ENCODE measurements around the gene DPCD.

DPCD gene

GRCh38 chr10:101565370-101565900 lies 22.7 kb upstream of the DPCD start:
- Histone ChIP-seq H3K4me1 (ENCODE audit: control insufficient read depth in 2 of 2, insufficient read depth in 1 of 2, low read depth in 1 of 2, low read length in 2 of 2) (peaks cover 2 to 13% of the 10 kb centered on the region in 2 donors), H3K4me3 (ENCODE audit: low read length in 2 of 2) (no peak overlapping the region), H2AK5ac (ENCODE audit: low read depth, low read length) (no peak overlapping the region), H3K27ac (replicated peaks; ENCODE audit: low read length) (no peak overlapping the region), H2BK120ac (ENCODE audit: low read depth, low read length) (no peak overlapping the region), H2AFZ (ENCODE audit: low read length) (no peak overlapping the region), H3K23ac (ENCODE audit: low read depth, low read length, poor library complexity) (no peak overlapping the region), H3K36me3 (replicated peaks in 1 of 2; ENCODE audit: control insufficient read depth in 2 of 2, insufficient read depth in 2 of 2, low read length in 2 of 2) (no peaks in the 10 kb centered on the region), H3K4ac (ENCODE audit: low read length) (no peak overlapping the region), H3K4me2 (ENCODE audit: insufficient read depth, low read length, poor library complexity, severe bottlenecking) (no peak overlapping the region), H3K27me3 (ENCODE audit: control insufficient read depth in 3 of 3, insufficient read depth in 3 of 3, low read depth in 1 of 3, low read length in 3 of 3) (peaks cover 0 to 77% (median 36%) of the 10 kb centered on the region in 3 experiments), H3K79me1 (ENCODE audit: low read depth, low read length) (no peaks in the 10 kb centered on the region), H4K91ac (ENCODE audit: low read depth, low read length, poor library complexity) (no peak overlapping the region), H3K14ac (ENCODE audit: low read length) (no peak overlapping the region), H4K8ac (ENCODE audit: low read depth, low read length) (no peak overlapping the region), H3K9me3 (replicated peaks in 1 of 2; ENCODE audit: control insufficient read depth in 2 of 2, insufficient read depth in 1 of 2, low read depth in 1 of 2, low read length in 2 of 2) (no peaks in the 10 kb centered on the region), H2BK5ac (ENCODE audit: low read length) (no peak overlapping the region), H3K18ac (ENCODE audit: low read length) (no peak overlapping the region), H2BK15ac (ENCODE audit: low read length) (no peak overlapping the region), H2BK12ac (ENCODE audit: low read length) (no peak overlapping the region), H3K9ac (ENCODE audit: low read depth, low read length, poor library complexity) (no peak overlapping the region)
- WGBS, 2 donors (ENCODE audit: extremely low coverage in 2 of 2, insufficient read length in 2 of 2, insufficient replicate concordance in 1 of 2), result no CpG with 5 or more reads among the region's 5 CpGs
- no peak for DNase-seq (ENCODE audit: low spot score)

- H3K9me3 ChIP-seq (replicated peaks in 1 of 2; ENCODE audit: control insufficient read depth in 2 of 2, insufficient read depth in 1 of 2, low read depth in 1 of 2, low read length in 2 of 2), result no peaks in the 10 kb centered on the region
- no peak overlapping the region for H2BK12ac ChIP-seq (ENCODE audit: low read length)
- H3K18ac ChIP-seq (ENCODE audit: low read length), result no peak overlapping the region
- H2BK120ac ChIP-seq (ENCODE audit: low read depth, low read length), result no peak overlapping the region
- no peaks in the 10 kb centered on the region for H3K36me3 ChIP-seq (replicated peaks in 1 of 2; ENCODE audit: control insufficient read depth in 2 of 2, insufficient read depth in 2 of 2, low read length in 2 of 2)
- H2BK15ac ChIP-seq (ENCODE audit: low read length), result no peak overlapping the region
- WGBS, 2 donors (ENCODE audit: extremely low coverage in 2 of 2, insufficient read length in 2 of 2, insufficient replicate concordance in 1 of 2), result no CpG with 5 or more reads among the region's 8 CpGs
- no peaks in the 10 kb centered on the region for H3K79me1 ChIP-seq (ENCODE audit: low read depth, low read length)
- no peak overlapping the region for H3K4me2 ChIP-seq (ENCODE audit: insufficient read depth, low read length, poor library complexity, severe bottlenecking)
- H3K9ac ChIP-seq (ENCODE audit: low read depth, low read length, poor library complexity), result no peak overlapping the region
- no peak overlapping the region for H3K4ac ChIP-seq (ENCODE audit: low read length)
- peaks cover 6 to 16% of the 10 kb centered on the region in 2 donors for H3K4me1 ChIP-seq (ENCODE audit: control insufficient read depth in 2 of 2, insufficient read depth in 1 of 2, low read depth in 1 of 2, low read length in 2 of 2)
- no peak overlapping the region for H4K8ac ChIP-seq (ENCODE audit: low read depth, low read length)
- no peak overlapping the region for H4K91ac ChIP-seq (ENCODE audit: low read depth, low read length, poor library complexity)
- H3K4me3 ChIP-seq (ENCODE audit: low read length in 2 of 2), result no peak overlapping the region
- H3K27me3 ChIP-seq (ENCODE audit: control insufficient read depth in 3 of 3, insufficient read depth in 3 of 3, low read depth in 1 of 3, low read length in 3 of 3), result peaks cover 0 to 82% (median 41%) of the 10 kb centered on the region in 3 experiments
- no peak overlapping the region for H3K27ac ChIP-seq (replicated peaks; ENCODE audit: low read length)
- peak overlapping the region; percentile 76 for H3K23ac ChIP-seq (ENCODE audit: low read depth, low read length, poor library complexity)
- H2AK5ac ChIP-seq (ENCODE audit: low read depth, low read length), result no peak overlapping the region
- DNase-seq (ENCODE audit: low spot score), result no peak
- peak overlapping the region; percentile 81 for H2AFZ ChIP-seq (ENCODE audit: low read length)
- peak overlapping the region; percentile 25 for H3K14ac ChIP-seq (ENCODE audit: low read length)
- H2BK5ac ChIP-seq (ENCODE audit: low read length), result no peak overlapping the region
These were observed 22.2 kb upstream of the DPCD start for GRCh38 chr10:101565936-101566332.

GRCh38 chr10:101566333-101567164 lies 21.6 kb upstream of the DPCD start:
- H4K91ac ChIP-seq (ENCODE audit: low read depth, low read length, poor library complexity), result peak overlapping the region; percentile 56
- H2BK12ac ChIP-seq (ENCODE audit: low read length), result peak overlapping the region; percentile 44
- peak overlapping the region; percentile 27 for H2AK5ac ChIP-seq (ENCODE audit: low read depth, low read length)
- peak overlapping the region; percentile 52 for H4K8ac ChIP-seq (ENCODE audit: low read depth, low read length)
- H2BK15ac ChIP-seq (ENCODE audit: low read length), result no peak overlapping the region
- no peaks in the 10 kb centered on the region for H3K9me3 ChIP-seq (replicated peaks in 1 of 2; ENCODE audit: control insufficient read depth in 2 of 2, insufficient read depth in 1 of 2, low read depth in 1 of 2, low read length in 2 of 2)
- no peaks in the 10 kb centered on the region for H3K36me3 ChIP-seq (replicated peaks in 1 of 2; ENCODE audit: control insufficient read depth in 2 of 2, insufficient read depth in 2 of 2, low read length in 2 of 2)
- no peak overlapping the region for H2BK120ac ChIP-seq (ENCODE audit: low read depth, low read length)
- no peak overlapping the region for H3K4ac ChIP-seq (ENCODE audit: low read length)
- peak overlapping the region; percentile 76 for H3K23ac ChIP-seq (ENCODE audit: low read depth, low read length, poor library complexity)
- peak overlapping the region; percentile 71 for H3K9ac ChIP-seq (ENCODE audit: low read depth, low read length, poor library complexity)
- DNase-seq (ENCODE audit: low spot score), result no peak
- peak overlapping the region; percentile 25 for H3K14ac ChIP-seq (ENCODE audit: low read length)
- H3K4me1 ChIP-seq (ENCODE audit: control insufficient read depth in 2 of 2, insufficient read depth in 1 of 2, low read depth in 1 of 2, low read length in 2 of 2), result peaks cover 8 to 16% of the 10 kb centered on the region in 2 donors
- no CpG with 5 or more reads among the region's 59 CpGs for WGBS, 2 donors (ENCODE audit: extremely low coverage in 2 of 2, insufficient read length in 2 of 2, insufficient replicate concordance in 1 of 2)
- H3K27ac ChIP-seq (replicated peaks; ENCODE audit: low read length), result no peak overlapping the region
- peaks cover 0 to 88% (median 47%) of the 10 kb centered on the region in 3 experiments for H3K27me3 ChIP-seq (ENCODE audit: control insufficient read depth in 3 of 3, insufficient read depth in 3 of 3, low read depth in 1 of 3, low read length in 3 of 3)
- H2AFZ ChIP-seq (ENCODE audit: low read length), result peak overlapping the region; percentile 81
- H3K18ac ChIP-seq (ENCODE audit: low read length), result peak overlapping the region; percentile 93
- H3K4me2 ChIP-seq (ENCODE audit: insufficient read depth, low read length, poor library complexity, severe bottlenecking), result no peak overlapping the region
- no peaks in the 10 kb centered on the region for H3K79me1 ChIP-seq (ENCODE audit: low read depth, low read length)
- no peak overlapping the region for H2BK5ac ChIP-seq (ENCODE audit: low read length)
- H3K4me3 ChIP-seq (ENCODE audit: low read length in 2 of 2), result no peak overlapping the region
